NT2/D1 (cell line): ENCODE results near the gene RFX3.
A peak's percentile ranks its signal among the peaks of the same experiment; 100 is the strongest.

Experiments used
- DNase-seq: peaks from one replicate; pipeline ENCODE4 v3.0.0-alpha.2; 2011; ENCODE audit warnings: low read depth, low spot score
- H3K27me3 ChIP-seq: 2 replicates; pipeline ENCODE4 v1.6.0; 2011; ENCODE audit warnings: mild to moderate bottlenecking; ENCODE audit not compliant: insufficient read length, insufficient read depth
- H3K36me3 ChIP-seq: 2 replicates; pipeline ENCODE4 v1.6.1; 2011; ENCODE audit warnings: mild to moderate bottlenecking, low read length, mixed read lengths; ENCODE audit not compliant: insufficient read depth, insufficient read length
- H3K4me1 ChIP-seq: 2 replicates; pipeline ENCODE4 v1.5.1; 2011; ENCODE audit not compliant: insufficient read depth, insufficient read length
- H3K4me3 ChIP-seq: 2 replicates; pipeline ENCODE4 v1.5.1; 2011; ENCODE audit warnings: low read depth; ENCODE audit not compliant: insufficient read length
- H3K9ac ChIP-seq: 2 replicates; pipeline ENCODE4 v1.6.0; 2011; ENCODE audit warnings: low read depth; ENCODE audit not compliant: insufficient read length
- H3K9me3 ChIP-seq: 2 replicates; pipeline ENCODE4 v1.5.1; 2011; ENCODE audit warnings: mild to moderate bottlenecking, low read length; ENCODE audit not compliant: insufficient read depth
- SUZ12 ChIP-seq: IDR thresholded peaks from 2 replicates; pipeline ENCODE4 v1.6.1; 2011; ENCODE audit not compliant: insufficient read length, insufficient read depth; ENCODE audit errors: extremely low read depth
- YY1 ChIP-seq: IDR thresholded peaks from 2 replicates; pipeline ENCODE4 v1.6.1; 2011; ENCODE audit not compliant: insufficient read length, insufficient read depth
- ZNF274 ChIP-seq: IDR thresholded peaks from 2 replicates; pipeline ENCODE4 v1.6.1; 2011; ENCODE audit warnings: mild to moderate bottlenecking, low read depth, low read length

Gene RFX3

GRCh38 chr9:3525836-3526164 is at the start of gene RFX3:
Gene RFX3 (minus strand): TSS chr9:3526001. CDS start chr9:3395588, 130,413 bp downstream.
- DNase-seq = peak; percentile 79
- Histone ChIP-seq H3K27me3 (no peaks in the 10 kb centered on the region), H3K4me3 (peak within 1 kb of the TSS; percentile 93), H3K9me3 (no peaks in the 10 kb centered on the region), H3K36me3 (peaks cover 8% of the 10 kb centered on the region), H3K9ac (peak within 1 kb of the TSS; percentile 99), H3K4me1 (no peaks in the 10 kb centered on the region)
- TF ChIP-seq SUZ12 (no peak), ZNF274 (no peak)

GRCh38 chr9:3571500-3571899 is 45.7 kb upstream of the RFX3 start:
- H3K4me3 ChIP-seq = no peak overlapping the region
- H3K9ac ChIP-seq = no peak overlapping the region
- H3K9me3 ChIP-seq = no peaks in the 10 kb centered on the region
- H3K4me1 ChIP-seq = no peaks in the 10 kb centered on the region
- TF ChIP-seq ZNF274 (no peak), SUZ12 (no peak), YY1 (no peak)
- no peaks in the 10 kb centered on the region for H3K36me3 ChIP-seq
- H3K27me3 ChIP-seq = no peaks in the 10 kb centered on the region
- DNase-seq = no peak

GRCh38 chr9:3569529-3569928 is 43.7 kb upstream of the RFX3 start:
- H3K4me1 ChIP-seq = no peaks in the 10 kb centered on the region
- H3K4me3 ChIP-seq = no peak overlapping the region
- no peaks in the 10 kb centered on the region for H3K27me3 ChIP-seq
- H3K36me3 ChIP-seq = no peaks in the 10 kb centered on the region
- no peak for DNase-seq
- TF ChIP-seq YY1 (no peak), SUZ12 (no peak), ZNF274 (no peak)
- no peak overlapping the region for H3K9ac ChIP-seq
- no peaks in the 10 kb centered on the region for H3K9me3 ChIP-seq

- Histone ChIP-seq H3K36me3 (no peaks in the 10 kb centered on the region), H3K9me3 (no peaks in the 10 kb centered on the region), H3K27me3 (no peaks in the 10 kb centered on the region), H3K9ac (no peak overlapping the region), H3K4me1 (no peaks in the 10 kb centered on the region), H3K4me3 (no peak overlapping the region)
- TF ChIP-seq YY1 = no peak
- no peak for TF ChIP-seq ZNF274
- no peak for TF ChIP-seq SUZ12
- no peak for DNase-seq
Measured at GRCh38 chr9:3567988-3568387, 42.2 kb upstream of the RFX3 start.

GRCh38 chr9:3553076-3553765 is 27.4 kb upstream of the RFX3 start:
- no peak for DNase-seq
- Histone ChIP-seq H3K9ac (no peak overlapping the region), H3K36me3 (no peaks in the 10 kb centered on the region), H3K4me3 (no peak overlapping the region), H3K27me3 (no peaks in the 10 kb centered on the region), H3K9me3 (no peaks in the 10 kb centered on the region), H3K4me1 (no peaks in the 10 kb centered on the region)
- TF ChIP-seq YY1 (no peak), SUZ12 (no peak), ZNF274 (no peak)

- no peaks in the 10 kb centered on the region for H3K4me1 ChIP-seq
- no peak for TF ChIP-seq ZNF274
- TF ChIP-seq YY1 = no peak
- TF ChIP-seq SUZ12 = no peak
- H3K27me3 ChIP-seq = no peaks in the 10 kb centered on the region
- H3K36me3 ChIP-seq = no peaks in the 10 kb centered on the region
- no peak for DNase-seq
- H3K9ac ChIP-seq = no peak overlapping the region
- H3K4me3 ChIP-seq = no peak overlapping the region
- no peaks in the 10 kb centered on the region for H3K9me3 ChIP-seq
Measured at GRCh38 chr9:3549225-3549624, 23.4 kb upstream of the RFX3 start.

- no peaks in the 10 kb centered on the region for H3K4me1 ChIP-seq
- no peak overlapping the region for H3K9ac ChIP-seq
- no peak for DNase-seq
- H3K27me3 ChIP-seq = no peaks in the 10 kb centered on the region
- H3K36me3 ChIP-seq = no peaks in the 10 kb centered on the region
- no peak for TF ChIP-seq SUZ12
- TF ChIP-seq ZNF274 = no peak
- no peak for TF ChIP-seq YY1
- no peak overlapping the region for H3K4me3 ChIP-seq
- no peaks in the 10 kb centered on the region for H3K9me3 ChIP-seq
Measured at GRCh38 chr9:3548648-3549047, 22.8 kb upstream of the RFX3 start.

GRCh38 chr9:3541206-3541605 is 15.4 kb upstream of the RFX3 start:
- H3K4me3 ChIP-seq = no peak overlapping the region
- H3K27me3 ChIP-seq = no peaks in the 10 kb centered on the region
- no peaks in the 10 kb centered on the region for H3K9me3 ChIP-seq
- H3K4me1 ChIP-seq = no peaks in the 10 kb centered on the region
- H3K36me3 ChIP-seq = no peaks in the 10 kb centered on the region
- no peak for DNase-seq
- H3K9ac ChIP-seq = no peak overlapping the region
- no peak for TF ChIP-seq YY1
- TF ChIP-seq SUZ12 = no peak
- no peak for TF ChIP-seq ZNF274
